Upper lobe of left lung (tissue), 4 donors: ENCODE measurements around the gene TTC28.

ENCODE experiments used
- CTCF ChIP-seq, 6 experiments: fragments of 450-650 bp in 4 of 6; fragments of 200-600 bp in 2 of 6; sonication (generic) in 2 of 6; IDR thresholded peaks; one replicate each; pipeline ENCODE4 v1.5.1; 2016 to 2019; ENCODE audit warnings: antibody characterized with exemption in 6 of 6
- EP300 ChIP-seq, 4 donors: sonication (generic); formaldehyde crosslinking; IDR thresholded peaks; one replicate each; pipeline ENCODE4 v1.5.1; 2017; ENCODE audit warnings: antibody characterized with exemption in 4 of 4, control low read depth in 2 of 4
- POLR2A ChIP-seq, 4 donors: fragments of 450-650 bp; IDR thresholded peaks; one replicate each; pipeline ENCODE4 v1.5.1; 2016 to 2017; ENCODE audit warnings: antibody characterized with exemption in 4 of 4, mild to moderate bottlenecking in 2 of 4
- POLR2AphosphoS5 ChIP-seq, 2 donors: sonication (generic); formaldehyde crosslinking; IDR thresholded peaks; one replicate each; pipeline ENCODE4 v1.5.1; 2017; ENCODE audit warnings: antibody characterized with exemption in 2 of 2

- TF ChIP-seq CTCF (IDR thresholded peaks at IDR 0.05) (no peak), POLR2A (IDR thresholded peaks at IDR 0.05) (no peak), POLR2AphosphoS5 (IDR thresholded peaks at IDR 0.05) (no peak), EP300 (IDR thresholded peaks at IDR 0.05) (no peak)
Measured at GRCh38 chr22:27937453-27937852, 742.2 kb downstream of the TTC28 start.
